CD14-positive monocyte (primary cell): ENCODE measurements around the gene KRTAP4-7. TPM values are rescaled to one million over a fixed set of nuclear protein-coding genes. Genes with fewer than 3 reads are reported as not detected.
"Not testable (repeated sequence)": the region's sequence is repeated elsewhere in the genome, so short reads cannot be mapped to it uniquely, and the experiment has no call there.

Source experiments
- DNase-seq, 3 donors: peaks; one replicate each; pipeline ENCODE4 v3.0.0-alpha.2; 2011 to 2022
- H2AFZ ChIP-seq: 2 replicates; pipeline ENCODE4 v1.6.0; 2012; ENCODE audit warnings: mild to moderate bottlenecking, low read depth, low read length, inconsistent platforms; ENCODE audit not compliant: insufficient read depth, poor library complexity, severe bottlenecking
- H3K27ac ChIP-seq, 2 donors: 1 replicate in 1 of 2; 2 replicates in 1 of 2; pipeline ENCODE4 v1.5.1; 2012 to 2013; ENCODE audit warnings: low read length in 2 of 2, control low read depth in 1 of 2, inconsistent platforms in 1 of 2, low read depth in 1 of 2, mild to moderate bottlenecking in 1 of 2
- H3K27me3 ChIP-seq, 2 donors: one replicate each; pipeline versions ENCODE4 v1.6.0 to v1.6.1; 2011 to 2013; ENCODE audit warnings: low read length in 2 of 2; ENCODE audit not compliant: control insufficient read depth in 2 of 2, insufficient read depth in 2 of 2
- H3K36me3 ChIP-seq, 2 donors: replicated peaks in 1 of 2; 1 replicate in 1 of 2; 2 replicates in 1 of 2; pipeline versions ENCODE4 v1.5.1 to v1.6.1; 2012 to 2013; ENCODE audit warnings: low read length in 2 of 2, control low read depth in 1 of 2, inconsistent platforms in 1 of 2, mild to moderate bottlenecking in 1 of 2; ENCODE audit not compliant: insufficient read depth in 2 of 2, control insufficient read depth in 1 of 2
- H3K4me1 ChIP-seq, 2 donors: 1 replicate in 1 of 2; 2 replicates in 1 of 2; pipeline versions ENCODE4 v1.5.1 to v1.6.1; 2012 to 2013; ENCODE audit warnings: low read length in 2 of 2, control low read depth in 1 of 2, inconsistent platforms in 1 of 2, mild to moderate bottlenecking in 1 of 2, moderate library complexity in 1 of 2; ENCODE audit not compliant: insufficient read depth in 2 of 2, control insufficient read depth in 1 of 2
- H3K4me2 ChIP-seq: replicated peaks from 2 replicates; pipeline ENCODE3; 2012; ENCODE audit warnings: low read length, moderate library complexity, mild to moderate bottlenecking; ENCODE audit not compliant: poor library complexity, severe bottlenecking; ENCODE audit errors: extremely low read depth
- H3K4me3 ChIP-seq, 3 experiments: fragments of 200-600 bp in 1 of 3; sonication (generic) in 1 of 3; replicated peaks in 1 of 3; 1 replicate in 2 of 3; 2 replicates in 1 of 3; pipeline ENCODE4 v1.5.1; 2011 to 2013; ENCODE audit warnings: low read length in 3 of 3, mild to moderate bottlenecking in 3 of 3, control low read depth in 2 of 3, low read depth in 2 of 3, inconsistent platforms in 1 of 3, moderate library complexity in 1 of 3
- H3K79me2 ChIP-seq: 2 replicates; pipeline ENCODE4 v1.6.0; 2012; ENCODE audit warnings: mild to moderate bottlenecking, control low read depth, inconsistent platforms, low read length, moderate library complexity; ENCODE audit not compliant: insufficient read depth
- H3K9ac ChIP-seq: 2 replicates; pipeline ENCODE4 v1.6.0; 2017; ENCODE audit warnings: low read length, mild to moderate bottlenecking; ENCODE audit not compliant: insufficient read depth, poor library complexity, severe bottlenecking
- H3K9me3 ChIP-seq, 2 donors: replicated peaks in 1 of 2; 1 replicate in 1 of 2; 2 replicates in 1 of 2; pipeline versions ENCODE4 v1.5.1 to v1.6.1; 2012 to 2013; ENCODE audit warnings: low read length in 2 of 2, control low read depth in 1 of 2; ENCODE audit not compliant: control insufficient read depth in 1 of 2, insufficient read depth in 1 of 2
- H4K20me1 ChIP-seq: 2 replicates; pipeline ENCODE4 v1.6.0; 2012; ENCODE audit warnings: mild to moderate bottlenecking, low read length, control low read depth, moderate library complexity; ENCODE audit not compliant: insufficient read depth
- H3K27ac Mint-ChIP-seq, 7 donors: one replicate each; pipeline ENCODE4 v1.8.0; 2020; ENCODE audit warnings: mild to moderate bottlenecking in 7 of 7, mixed read lengths in 7 of 7, moderate library complexity in 6 of 7, inconsistent platforms in 2 of 7
- H3K27me3 Mint-ChIP-seq, 3 donors: one replicate each; pipeline ENCODE4 v1.8.0; 2021 to 2022; ENCODE audit warnings: low read depth in 3 of 3, mild to moderate bottlenecking in 3 of 3, mixed read lengths in 3 of 3, moderate library complexity in 3 of 3, inconsistent platforms in 1 of 3
- H3K36me3 Mint-ChIP-seq, 2 donors: one replicate each; pipeline ENCODE4 v1.8.0; 2020; ENCODE audit warnings: mixed read lengths in 2 of 2, inconsistent platforms in 1 of 2, mild to moderate bottlenecking in 1 of 2
- H3K4me1 Mint-ChIP-seq: one replicate; pipeline ENCODE4 v1.8.0; 2020; ENCODE audit warnings: mild to moderate bottlenecking, mixed read lengths
- H3K4me3 Mint-ChIP-seq, 2 donors: one replicate each; pipeline ENCODE4 v1.8.0; 2020; ENCODE audit warnings: mild to moderate bottlenecking in 2 of 2, mixed read lengths in 2 of 2, moderate library complexity in 1 of 2
- H3K9me3 Mint-ChIP-seq, 7 donors: one replicate each; pipeline ENCODE4 v1.8.0; 2020 to 2022; ENCODE audit warnings: mixed read lengths in 7 of 7, mild to moderate bottlenecking in 6 of 7, moderate library complexity in 6 of 7, inconsistent platforms in 2 of 7
- WGBS: methylation state at CpG from one replicate; pipeline ENCODE4 v1.1.5; 2013; ENCODE audit warnings: missing lambda C conversion rate; ENCODE audit not compliant: insufficient coverage; 5-methylcytosine and 5-hydroxymethylcytosine counted together
- intact Hi-C, 2 donors: fragments of 100-400 bp; cut with micrococcal nuclease; formaldehyde crosslinking; loops; one replicate each; pipeline versions ENCODE4 v1.15.0 to v1.15.1; 2023
- polyA plus RNA-seq, 3 donors: library from polyadenylated mRNA; depleted of rRNA in 1 of 3; unstranded in 2 of 3; stranded (reverse) in 1 of 3; fragments of 300-500 nt in 2 of 3; fragments of >200 nt in 1 of 3; fragmentation: Illumina TruSeq in 2 of 3; gene quantifications; 1 replicate in 2 of 3; 2 replicates in 1 of 3; pipeline ENCODE4 v1.2.3, GENCODE V29; 2012 to 2021
- TF ChIP-seq, protein P1 (sequence below): fragments of 200-600 bp; IDR thresholded peaks from one replicate; pipeline ENCODE4 v1.8.0; 2022; ENCODE audit warnings: antibody characterized with exemption, mild to moderate bottlenecking

KRTAP4-7 gene
- polyA plus RNA-seq, 3 donors, result not detected

DNA sequence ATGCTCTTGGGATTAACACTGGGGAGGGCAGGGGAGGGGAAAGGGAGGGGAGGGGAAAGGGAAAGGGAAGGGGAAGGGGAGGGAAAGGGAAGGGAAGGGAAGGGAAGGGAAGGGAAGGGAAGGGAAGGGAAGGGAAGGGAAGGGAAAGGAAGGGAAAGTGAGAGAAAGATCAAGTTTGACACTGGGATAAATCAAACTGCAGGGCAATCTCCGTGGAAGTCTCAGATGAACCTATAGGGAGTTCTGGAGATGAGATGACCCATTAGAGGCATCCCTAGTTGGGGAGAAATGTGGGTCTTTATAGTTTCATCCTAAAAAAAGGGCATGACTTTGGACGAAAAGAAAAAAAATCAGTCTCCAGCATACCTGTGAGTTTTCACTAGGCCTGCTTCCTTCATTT is 37.8 kb downstream of the KRTAP4-7 start:
- H3K27ac Mint-ChIP-seq, result no peak overlapping the region
- H3K4me2 ChIP-seq, result no peak overlapping the region
- no peak overlapping the region for H3K27ac ChIP-seq
- H3K4me1 Mint-ChIP-seq, result peaks cover 14% of the 10 kb centered on the region
- WGBS, result 100% methylated on average over 1 of the region's 2 CpGs
- no peak overlapping the region for H2AFZ ChIP-seq
- no peaks in the 10 kb centered on the region for H3K9me3 ChIP-seq
- H3K9ac ChIP-seq, result no peak overlapping the region
- H3K4me1 ChIP-seq, result peaks cover 10 to 11% of the 10 kb centered on the region in 2 donors
- H3K9me3 Mint-ChIP-seq, result peaks cover 0 to 8% (median 0%) of the 10 kb centered on the region in 7 donors
- H3K27me3 Mint-ChIP-seq, result peaks cover 0 to 2% (median 0%) of the 10 kb centered on the region in 3 donors
- intact Hi-C loops, result no loop called here
- no peak for DNase-seq
- H3K27me3 ChIP-seq, result no peaks in the 10 kb centered on the region
- H3K79me2 ChIP-seq, result no peaks in the 10 kb centered on the region
- no peak overlapping the region for H3K4me3 Mint-ChIP-seq
- no peaks in the 10 kb centered on the region for H3K36me3 Mint-ChIP-seq
- no peaks in the 10 kb centered on the region for H3K36me3 ChIP-seq
- TF ChIP-seq, protein P1, sequence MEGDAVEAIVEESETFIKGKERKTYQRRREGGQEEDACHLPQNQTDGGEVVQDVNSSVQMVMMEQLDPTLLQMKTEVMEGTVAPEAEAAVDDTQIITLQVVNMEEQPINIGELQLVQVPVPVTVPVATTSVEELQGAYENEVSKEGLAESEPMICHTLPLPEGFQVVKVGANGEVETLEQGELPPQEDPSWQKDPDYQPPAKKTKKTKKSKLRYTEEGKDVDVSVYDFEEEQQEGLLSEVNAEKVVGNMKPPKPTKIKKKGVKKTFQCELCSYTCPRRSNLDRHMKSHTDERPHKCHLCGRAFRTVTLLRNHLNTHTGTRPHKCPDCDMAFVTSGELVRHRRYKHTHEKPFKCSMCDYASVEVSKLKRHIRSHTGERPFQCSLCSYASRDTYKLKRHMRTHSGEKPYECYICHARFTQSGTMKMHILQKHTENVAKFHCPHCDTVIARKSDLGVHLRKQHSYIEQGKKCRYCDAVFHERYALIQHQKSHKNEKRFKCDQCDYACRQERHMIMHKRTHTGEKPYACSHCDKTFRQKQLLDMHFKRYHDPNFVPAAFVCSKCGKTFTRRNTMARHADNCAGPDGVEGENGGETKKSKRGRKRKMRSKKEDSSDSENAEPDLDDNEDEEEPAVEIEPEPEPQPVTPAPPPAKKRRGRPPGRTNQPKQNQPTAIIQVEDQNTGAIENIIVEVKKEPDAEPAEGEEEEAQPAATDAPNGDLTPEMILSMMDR, result no peak
- no peaks in the 10 kb centered on the region for H4K20me1 ChIP-seq
- H3K4me3 ChIP-seq, result no peak overlapping the region

DNA sequence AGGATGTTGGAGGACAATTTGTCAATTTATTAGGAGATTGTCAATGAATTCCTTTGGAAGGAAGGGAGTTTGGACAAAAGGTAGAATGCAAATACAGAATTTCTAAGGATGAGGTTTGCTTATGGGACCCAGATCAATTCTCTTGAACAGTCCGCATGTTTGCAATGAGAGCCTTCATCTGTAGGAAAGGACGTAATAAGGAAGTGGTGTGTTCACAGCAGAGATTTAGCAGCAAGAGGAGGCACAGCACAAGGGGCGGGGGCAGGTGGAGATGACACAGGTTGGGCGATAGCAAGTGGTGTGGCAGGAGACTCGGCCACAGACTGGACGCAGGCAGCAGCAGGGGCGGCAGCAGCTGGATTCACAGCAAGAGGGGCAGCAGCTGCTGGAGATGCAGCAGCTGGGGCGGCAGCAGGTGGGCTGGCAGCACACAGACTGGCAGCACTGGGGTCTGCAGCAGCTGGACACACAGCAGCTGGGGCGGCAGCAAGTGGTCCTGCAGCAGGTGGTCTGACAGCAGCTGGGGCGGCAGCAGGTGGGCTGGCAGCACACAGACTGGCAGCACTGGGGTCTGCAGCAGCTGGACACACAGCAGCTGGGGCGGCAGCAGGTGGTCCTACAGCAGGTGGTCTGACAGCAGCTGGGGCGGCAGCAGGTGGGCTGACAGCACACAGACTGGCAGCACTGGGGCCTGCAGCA is 39.5 kb downstream of the KRTAP4-7 start:
- H3K27me3 Mint-ChIP-seq, H3K9me3 ChIP-seq, H3K27ac ChIP-seq, H3K79me2 ChIP-seq, H3K4me2 ChIP-seq, H3K9ac ChIP-seq, H2AFZ ChIP-seq, H3K4me3 ChIP-seq, H3K4me3 Mint-ChIP-seq, H3K9me3 Mint-ChIP-seq, intact Hi-C loops, H4K20me1 ChIP-seq, H3K27ac Mint-ChIP-seq, DNase-seq, H3K36me3 ChIP-seq, H3K36me3 Mint-ChIP-seq, H3K27me3 ChIP-seq: not testable (repeated sequence)
- peaks cover 14% of the 10 kb centered on the region for H3K4me1 Mint-ChIP-seq
- peaks cover 10 to 11% of the 10 kb centered on the region in 2 donors for H3K4me1 ChIP-seq
- 92% methylated on average over 12 of the region's 12 CpGs for WGBS

DNA sequence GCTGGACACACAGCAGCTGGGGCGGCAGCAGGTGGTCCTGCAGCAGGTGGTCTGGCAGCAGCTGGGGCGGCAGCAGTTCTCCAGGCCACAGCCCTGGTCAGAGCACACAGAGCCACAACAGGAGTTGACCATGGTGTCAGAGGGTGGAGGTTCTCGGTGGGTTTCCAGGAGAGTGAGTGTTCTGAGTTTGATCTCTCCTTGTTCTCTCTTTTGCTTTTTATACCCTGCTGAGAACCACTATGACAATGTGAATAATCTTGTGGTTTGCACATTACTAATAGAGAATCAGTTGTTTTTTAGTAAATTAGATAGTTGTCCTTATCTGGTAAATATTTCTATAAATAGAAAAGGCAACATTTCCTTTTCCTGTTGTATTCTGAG is 40.0 kb downstream of the KRTAP4-7 start, which contains the start of gene KRTAP4-12:
Gene KRTAP4-12, minus strand, starts transcription at position 192 of the 381 bp plus-strand sequence. Its CDS starts 60 bp downstream, at position 132.
- DNase-seq, intact Hi-C loops, H4K20me1 ChIP-seq, H3K9me3 ChIP-seq, H3K79me2 ChIP-seq, H3K36me3 ChIP-seq, H3K9ac ChIP-seq, H3K9me3 Mint-ChIP-seq, H3K27me3 ChIP-seq, H3K4me3 ChIP-seq, H3K27ac Mint-ChIP-seq, H3K4me3 Mint-ChIP-seq, H3K4me2 ChIP-seq, H3K27ac ChIP-seq, H3K27me3 Mint-ChIP-seq, H2AFZ ChIP-seq, H3K36me3 Mint-ChIP-seq: not testable (repeated sequence)
- peaks cover 12% of the 10 kb centered on the region for H3K4me1 Mint-ChIP-seq
- H3K4me1 ChIP-seq, result peaks cover 10 to 11% of the 10 kb centered on the region in 2 donors
- WGBS, result 92% methylated on average over 2 of the region's 3 CpGs
